ENCODE results near the gene SHISA2. TPM values are rescaled to one million over a fixed set of nuclear protein-coding genes. Genes with fewer than 3 reads are reported as not detected.

The SHISA2 gene
- total RNA-seq, 4 donors from 2014 or later: 2.8 to 19.3 (median 3.2) TPM

DNA sequence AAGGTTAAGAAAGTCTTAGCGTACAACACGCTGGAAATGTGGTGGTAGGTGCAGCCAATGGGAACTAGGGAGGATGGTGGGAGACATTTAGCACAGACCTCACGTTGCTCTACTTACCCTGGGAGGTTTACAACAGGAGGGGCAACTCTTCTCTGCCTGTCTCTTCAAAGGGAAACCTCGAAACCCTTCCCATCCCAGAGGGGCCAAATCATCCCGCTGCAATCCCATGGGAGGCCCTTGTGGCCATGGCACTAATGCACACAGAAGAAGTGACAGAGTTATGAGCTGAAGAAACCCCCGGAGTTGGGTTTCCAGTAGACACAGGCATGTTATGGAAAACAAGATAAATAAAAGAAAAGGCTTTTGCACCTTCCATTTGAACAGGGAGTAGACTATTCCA, 35.6 kb downstream of the SHISA2 start:
- ATAC-seq: no peak
- Histone ChIP-seq H3K36me3 (no peaks in the 10 kb centered on the region), H3K4me3 (no peak overlapping the region), H3K9me3 (no peaks in the 10 kb centered on the region), H3K27ac (no peak overlapping the region), H3K4me1 (peaks cover 10 to 31% of the 10 kb centered on the region in 2 donors), H3K27me3 (no peaks in the 10 kb centered on the region)
- TF ChIP-seq, protein P1, sequence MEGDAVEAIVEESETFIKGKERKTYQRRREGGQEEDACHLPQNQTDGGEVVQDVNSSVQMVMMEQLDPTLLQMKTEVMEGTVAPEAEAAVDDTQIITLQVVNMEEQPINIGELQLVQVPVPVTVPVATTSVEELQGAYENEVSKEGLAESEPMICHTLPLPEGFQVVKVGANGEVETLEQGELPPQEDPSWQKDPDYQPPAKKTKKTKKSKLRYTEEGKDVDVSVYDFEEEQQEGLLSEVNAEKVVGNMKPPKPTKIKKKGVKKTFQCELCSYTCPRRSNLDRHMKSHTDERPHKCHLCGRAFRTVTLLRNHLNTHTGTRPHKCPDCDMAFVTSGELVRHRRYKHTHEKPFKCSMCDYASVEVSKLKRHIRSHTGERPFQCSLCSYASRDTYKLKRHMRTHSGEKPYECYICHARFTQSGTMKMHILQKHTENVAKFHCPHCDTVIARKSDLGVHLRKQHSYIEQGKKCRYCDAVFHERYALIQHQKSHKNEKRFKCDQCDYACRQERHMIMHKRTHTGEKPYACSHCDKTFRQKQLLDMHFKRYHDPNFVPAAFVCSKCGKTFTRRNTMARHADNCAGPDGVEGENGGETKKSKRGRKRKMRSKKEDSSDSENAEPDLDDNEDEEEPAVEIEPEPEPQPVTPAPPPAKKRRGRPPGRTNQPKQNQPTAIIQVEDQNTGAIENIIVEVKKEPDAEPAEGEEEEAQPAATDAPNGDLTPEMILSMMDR (IDR thresholded peaks at IDR 0.05 in 4 of 5, conservative IDR thresholded peaks at IDR 0.05 in 1 of 5): no peak
- TF ChIP-seq POLR2A (IDR thresholded peaks at IDR 0.05): no peak
- in situ Hi-C loops (cut with MboI; ENCODE audit: low sequenced_read_pairs in 4 of 4): no loop called here
- intact Hi-C loops (cut with DNase I; ENCODE audit: low total_unique reads): no loop called here
- DNase-seq: no peak

DNA sequence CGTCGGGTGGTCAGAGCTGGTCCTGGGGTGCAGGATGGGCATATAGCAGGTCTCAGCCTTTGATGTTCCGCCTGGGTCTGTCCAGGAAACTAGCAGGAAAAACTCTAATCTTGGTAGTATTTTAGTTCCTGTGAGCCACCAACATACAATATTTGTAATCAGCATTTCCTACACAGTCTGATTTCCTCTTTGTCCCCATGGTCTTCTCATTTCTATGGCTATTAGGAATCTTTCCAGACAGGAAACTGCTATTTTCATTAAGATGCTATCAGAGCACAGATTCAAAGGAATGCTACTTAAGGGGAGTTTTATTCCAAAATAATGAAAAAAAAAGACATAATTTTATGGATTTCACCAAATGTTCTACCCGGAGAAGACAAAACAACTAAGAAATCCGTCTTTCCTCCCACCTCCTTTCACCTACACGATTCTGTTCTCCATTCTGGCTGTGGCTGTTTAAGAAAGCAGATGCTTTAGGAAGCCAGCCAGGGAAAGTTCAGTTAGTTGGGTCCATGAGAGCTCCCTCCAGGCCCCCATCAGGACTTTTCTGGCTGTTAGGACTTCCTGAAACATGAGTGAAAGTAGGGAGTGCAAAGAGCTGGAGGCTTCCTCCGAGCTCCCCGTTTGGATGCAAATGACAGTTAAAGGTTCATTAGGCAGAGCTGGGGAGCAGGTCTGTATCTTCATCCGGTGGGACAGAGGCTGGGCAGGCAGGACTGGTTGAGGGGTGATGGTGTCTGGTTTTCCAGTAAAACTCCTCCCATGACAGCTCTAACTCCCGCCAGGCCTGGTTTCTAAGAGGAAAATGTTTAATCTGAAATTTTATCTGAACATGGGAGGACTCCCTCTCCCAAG, 36.3 kb downstream of the SHISA2 start:
- no peak overlapping the region for H3K27ac ChIP-seq
- no peaks in the 10 kb centered on the region for H3K9me3 ChIP-seq
- in situ Hi-C loops (cut with MboI; ENCODE audit: low sequenced_read_pairs in 4 of 4) (no loop called here), intact Hi-C loops (cut with DNase I; ENCODE audit: low total_unique reads) (no loop called here)
- ATAC-seq (no peak), DNase-seq (no peak)
- TF ChIP-seq, protein P1 (IDR thresholded peaks at IDR 0.05 in 4 of 5, conservative IDR thresholded peaks at IDR 0.05 in 1 of 5): no peak
- no peak for TF ChIP-seq POLR2A (IDR thresholded peaks at IDR 0.05)
- peaks cover 3 to 26% of the 10 kb centered on the region in 2 donors for H3K4me1 ChIP-seq
- no peaks in the 10 kb centered on the region for H3K36me3 ChIP-seq
- H3K4me3 ChIP-seq: no peak overlapping the region
- no peaks in the 10 kb centered on the region for H3K27me3 ChIP-seq

DNA sequence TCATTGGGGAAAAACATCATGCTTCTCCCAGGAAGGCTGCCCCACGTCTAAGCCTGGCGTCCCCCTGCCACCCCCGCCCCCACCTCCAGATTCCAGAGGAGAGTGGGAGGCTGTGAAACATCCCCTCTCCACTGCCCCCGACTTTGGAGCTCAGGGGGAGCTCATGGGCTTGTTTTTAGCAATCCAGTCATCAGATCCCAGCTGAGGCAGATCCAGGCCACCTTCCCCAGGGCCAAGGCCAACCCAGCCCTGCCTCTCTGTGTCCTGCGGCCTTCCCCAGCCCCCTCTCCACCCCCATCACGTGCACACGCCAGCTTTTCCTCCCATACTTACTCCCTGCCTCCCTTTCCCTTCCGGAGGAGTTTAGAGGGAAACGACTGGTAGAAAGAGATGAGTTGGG, 38.8 kb downstream of the SHISA2 start:
- Histone ChIP-seq H3K27me3 (no peaks in the 10 kb centered on the region), H3K9me3 (no peaks in the 10 kb centered on the region), H3K27ac (no peak overlapping the region), H3K36me3 (no peaks in the 10 kb centered on the region), H3K4me1 (peaks cover 8 to 15% of the 10 kb centered on the region in 2 donors), H3K4me3 (no peak overlapping the region)
- DNase-seq (no peak), ATAC-seq (no peak)
- TF ChIP-seq, protein P1 (IDR thresholded peaks at IDR 0.05 in 4 of 5, conservative IDR thresholded peaks at IDR 0.05 in 1 of 5): no peak
- no peak for TF ChIP-seq POLR2A (IDR thresholded peaks at IDR 0.05)
- intact Hi-C loops (cut with DNase I; ENCODE audit: low total_unique reads) (no loop called here), in situ Hi-C loops (cut with MboI; ENCODE audit: low sequenced_read_pairs in 4 of 4) (no loop called here)

DNA sequence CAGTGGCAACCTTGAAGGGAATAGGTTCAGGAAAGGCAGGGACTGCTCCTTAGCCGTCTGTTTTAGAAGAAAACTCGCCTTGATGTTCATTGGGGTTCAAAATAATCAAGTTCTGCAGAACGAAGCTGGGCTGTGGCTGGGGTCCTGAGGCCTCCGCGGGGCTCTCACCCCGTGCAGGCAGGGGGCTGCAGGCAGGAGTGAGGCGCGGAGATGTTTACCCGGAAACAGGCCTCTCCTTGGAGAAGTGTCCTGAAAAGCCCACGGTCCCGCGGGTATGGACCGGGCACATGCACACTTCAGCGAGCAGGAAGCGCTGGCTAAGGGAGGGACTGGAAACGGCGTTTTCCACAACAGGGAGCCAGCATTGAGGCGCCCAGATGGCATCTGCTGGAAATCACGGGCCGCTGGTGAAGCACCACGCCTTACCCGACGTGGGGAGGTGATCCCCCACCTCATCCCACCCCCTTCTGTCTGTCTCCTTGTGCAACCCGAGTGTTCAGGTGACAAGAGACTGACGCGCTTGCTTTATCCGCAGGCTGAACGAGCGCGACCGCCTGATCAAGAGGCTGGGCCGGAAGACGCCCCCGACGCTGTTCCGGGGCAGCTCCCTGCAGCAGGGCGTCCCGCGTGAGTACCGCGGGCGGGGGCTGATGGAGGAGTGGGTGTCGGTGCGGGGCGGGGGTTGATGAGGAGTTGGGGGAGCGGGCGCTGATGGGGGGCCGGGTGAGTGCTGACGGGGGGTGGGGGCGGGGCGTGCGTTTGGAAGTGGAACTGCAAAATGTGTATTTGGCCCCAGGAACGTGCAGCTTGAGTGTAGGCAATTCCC, 39.6 kb downstream of the SHISA2 start:
- H3K27me3 ChIP-seq: no peaks in the 10 kb centered on the region
- TF ChIP-seq, protein P1 (IDR thresholded peaks at IDR 0.05 in 4 of 5, conservative IDR thresholded peaks at IDR 0.05 in 1 of 5): no peak
- no peak for TF ChIP-seq POLR2A (IDR thresholded peaks at IDR 0.05)
- peaks cover 16 to 18% of the 10 kb centered on the region in 2 donors for H3K4me1 ChIP-seq
- in situ Hi-C loops (cut with MboI; ENCODE audit: low sequenced_read_pairs in 4 of 4) (no loop called here), intact Hi-C loops (cut with DNase I; ENCODE audit: low total_unique reads) (no loop called here)
- ATAC-seq: no peak
- no peaks in the 10 kb centered on the region for H3K36me3 ChIP-seq
- no peak overlapping the region for H3K27ac ChIP-seq
- no peak for DNase-seq
- no peaks in the 10 kb centered on the region for H3K9me3 ChIP-seq
- peak overlapping the region in 2 of 4 donors; percentile 19 to 23 for H3K4me3 ChIP-seq

Measured in gastrocnemius medialis (tissue), 4 donors.